HepG2 (cell line): ENCODE results near the gene HCRTR1. TPM values are rescaled to one million over a fixed set of nuclear protein-coding genes. Genes with fewer than 3 reads are reported as not detected.
A peak's percentile ranks its signal among the peaks of the same experiment; 100 is the strongest.

Experiments used
- DPF2 ChIP-seq: sonication (generic); formaldehyde crosslinking; IDR thresholded peaks from 2 replicates; pipeline ENCODE4 v1.4.0; 2020; ENCODE audit warnings: mild to moderate bottlenecking, low read depth, missing genetic modification reagents, borderline replicate concordance
- DRAP1 ChIP-seq: IDR thresholded peaks from 2 replicates; pipeline ENCODE4 v1.6.1; 2016; ENCODE audit warnings: missing genetic modification reagents, missing compliant biosample characterization
- EHMT2 ChIP-seq: fragments of 200-600 bp; sonication (generic); IDR thresholded peaks from 2 replicates; pipeline ENCODE4 v1.7.0; 2017; ENCODE audit warnings: antibody characterized with exemption, low read depth, low read length, borderline replicate concordance
- GPN1 ChIP-seq: sonication (generic); formaldehyde crosslinking; IDR thresholded peaks from 2 replicates; pipeline ENCODE4 v1.5.1; 2020; ENCODE audit warnings: missing genetic modification reagents, borderline replicate concordance
- HOXA3 ChIP-seq: sonication (generic); formaldehyde crosslinking; IDR thresholded peaks from 2 replicates; pipeline ENCODE4 v1.5.0; 2020; ENCODE audit warnings: missing genetic modification reagents
- MAF1 ChIP-seq: sonication (generic); formaldehyde crosslinking; IDR thresholded peaks from 2 replicates; pipeline ENCODE4 v1.5.0; 2020; ENCODE audit warnings: missing genetic modification reagents, borderline replicate concordance
- MED1 ChIP-seq: sonication (generic); formaldehyde crosslinking; IDR thresholded peaks from 2 replicates; pipeline ENCODE4 v1.4.0; 2020; ENCODE audit warnings: missing genetic modification reagents
- PAWR ChIP-seq: sonication (generic); formaldehyde crosslinking; IDR thresholded peaks from 2 replicates; pipeline ENCODE4 v1.4.0; 2020; ENCODE audit warnings: missing genetic modification reagents, mild to moderate bottlenecking, borderline replicate concordance
- SALL2 ChIP-seq: sonication (generic); formaldehyde crosslinking; IDR thresholded peaks from 2 replicates; pipeline ENCODE4 v1.8.1; 2023; ENCODE audit warnings: mild to moderate bottlenecking, missing genetic modification reagents, inconsistent platforms
- TEF ChIP-seq: sonication (generic); formaldehyde crosslinking; IDR thresholded peaks from 2 replicates; pipeline ENCODE4 v1.5.0; 2020; ENCODE audit warnings: missing genetic modification reagents
- ZKSCAN8 ChIP-seq: IDR thresholded peaks from 2 replicates; pipeline ENCODE4 v1.6.1; 2016; ENCODE audit warnings: borderline replicate concordance, missing genetic modification reagents, missing compliant biosample characterization
- ZNF274 ChIP-seq: sonication (generic); formaldehyde crosslinking; IDR thresholded peaks from 2 replicates; pipeline ENCODE4 v1.5.1; 2020; ENCODE audit warnings: mild to moderate bottlenecking, missing genetic modification reagents
- ZNF281 ChIP-seq: sonication (generic); formaldehyde crosslinking; IDR thresholded peaks from 2 replicates; pipeline ENCODE4 v1.4.0; 2020; ENCODE audit warnings: missing genetic modification reagents, borderline replicate concordance
- ZNF747 ChIP-seq: sonication (generic); formaldehyde crosslinking; IDR thresholded peaks from 2 replicates; pipeline ENCODE4 v1.8.1; 2023; ENCODE audit warnings: missing genetic modification reagents, mild to moderate bottlenecking, borderline replicate concordance
- polyA plus RNA-seq, 8 experiments: library from polyadenylated mRNA; depleted of rRNA in 3 of 8; stranded (reverse) in 7 of 8; unstranded in 1 of 8; fragments of >200 nt; fragmentation: Illumina TruSeq in 4 of 8; extraction: Trizol in 4 of 8; gene quantifications; 2 replicates each; pipeline versions ENCODE4 v1.2.1 to v1.2.3, GENCODE V29; 2011 to 2016; ENCODE audit warnings: low read depth in 4 of 8, missing spikeins in 1 of 8, mixed read lengths in 1 of 8; ENCODE audit not compliant: insufficient read depth in 1 of 8
- total RNA-seq, 5 experiments: library from RNA; depleted of rRNA; stranded (reverse); fragments of >200 nt; fragmentation: Illumina TruSeq; extraction: Trizol; gene quantifications; 2 replicates each; pipeline ENCODE4 v1.2.3, GENCODE V29; 2016; ENCODE audit warnings: low read depth in 1 of 5
- TF ChIP-seq, protein P1 (sequence below), 2 experiments: fragments of 450-650 bp in 1 of 2; sonication (generic) in 1 of 2; formaldehyde crosslinking in 1 of 2; IDR thresholded peaks; 2 replicates each; pipeline versions ENCODE4 v1.6.1 to v1.8.0; 2016 to 2022; ENCODE audit warnings: antibody characterized with exemption in 1 of 2, mild to moderate bottlenecking in 1 of 2, missing genetic modification reagents in 1 of 2
- TF ChIP-seq, protein P2 (sequence below): sonication (generic); formaldehyde crosslinking; IDR thresholded peaks from 2 replicates; pipeline ENCODE4 v1.4.0; 2020; ENCODE audit warnings: mild to moderate bottlenecking, low read depth, missing genetic modification reagents

The HCRTR1 gene
- total and polyA plus RNA-seq, 2 of the 13 experiments (the other 11 are each of a cell fraction or from before 2014, with no cell fraction given), result not detected

DNA sequence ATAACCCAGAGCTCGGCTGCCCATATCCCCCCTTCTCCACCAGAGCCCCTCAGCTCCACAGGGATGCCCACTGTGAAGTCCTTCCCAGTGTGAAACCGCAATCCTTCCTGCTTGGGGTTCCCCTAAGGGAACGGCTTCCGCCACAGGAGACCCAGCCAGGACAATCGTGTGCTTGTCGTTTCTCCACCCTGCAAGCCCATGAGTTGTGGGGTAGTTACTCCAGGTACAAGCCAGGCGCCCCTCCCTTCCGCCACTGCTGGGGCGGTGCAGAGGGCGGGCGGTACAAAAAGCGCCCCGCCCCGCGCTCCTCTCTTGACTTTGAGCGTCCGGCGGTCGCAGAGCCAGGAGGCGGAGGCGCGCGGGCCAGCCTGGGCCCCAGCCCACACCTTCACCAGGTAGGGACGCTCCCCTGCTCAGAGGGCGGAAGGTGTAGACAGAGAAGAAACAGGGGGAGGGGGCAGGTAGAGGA, 41.3 kb upstream of the HCRTR1 start, which contains the start of gene TINAGL1 (continued):
- TF ChIP-seq, protein P1, sequence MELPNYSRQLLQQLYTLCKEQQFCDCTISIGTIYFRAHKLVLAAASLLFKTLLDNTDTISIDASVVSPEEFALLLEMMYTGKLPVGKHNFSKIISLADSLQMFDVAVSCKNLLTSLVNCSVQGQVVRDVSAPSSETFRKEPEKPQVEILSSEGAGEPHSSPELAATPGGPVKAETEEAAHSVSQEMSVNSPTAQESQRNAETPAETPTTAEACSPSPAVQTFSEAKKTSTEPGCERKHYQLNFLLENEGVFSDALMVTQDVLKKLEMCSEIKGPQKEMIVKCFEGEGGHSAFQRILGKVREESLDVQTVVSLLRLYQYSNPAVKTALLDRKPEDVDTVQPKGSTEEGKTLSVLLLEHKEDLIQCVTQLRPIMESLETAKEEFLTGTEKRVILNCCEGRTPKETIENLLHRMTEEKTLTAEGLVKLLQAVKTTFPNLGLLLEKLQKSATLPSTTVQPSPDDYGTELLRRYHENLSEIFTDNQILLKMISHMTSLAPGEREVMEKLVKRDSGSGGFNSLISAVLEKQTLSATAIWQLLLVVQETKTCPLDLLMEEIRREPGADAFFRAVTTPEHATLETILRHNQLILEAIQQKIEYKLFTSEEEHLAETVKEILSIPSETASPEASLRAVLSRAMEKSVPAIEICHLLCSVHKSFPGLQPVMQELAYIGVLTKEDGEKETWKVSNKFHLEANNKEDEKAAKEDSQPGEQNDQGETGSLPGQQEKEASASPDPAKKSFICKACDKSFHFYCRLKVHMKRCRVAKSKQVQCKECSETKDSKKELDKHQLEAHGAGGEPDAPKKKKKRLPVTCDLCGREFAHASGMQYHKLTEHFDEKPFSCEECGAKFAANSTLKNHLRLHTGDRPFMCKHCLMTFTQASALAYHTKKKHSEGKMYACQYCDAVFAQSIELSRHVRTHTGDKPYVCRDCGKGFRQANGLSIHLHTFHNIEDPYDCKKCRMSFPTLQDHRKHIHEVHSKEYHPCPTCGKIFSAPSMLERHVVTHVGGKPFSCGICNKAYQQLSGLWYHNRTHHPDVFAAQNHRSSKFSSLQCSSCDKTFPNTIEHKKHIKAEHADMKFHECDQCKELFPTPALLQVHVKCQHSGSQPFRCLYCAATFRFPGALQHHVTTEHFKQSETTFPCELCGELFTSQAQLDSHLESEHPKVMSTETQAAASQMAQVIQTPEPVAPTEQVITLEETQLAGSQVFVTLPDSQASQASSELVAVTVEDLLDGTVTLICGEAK (IDR thresholded peaks at IDR 0.05), result no peak
- TF ChIP-seq, protein P1 (CRISPR knock-in tag; IDR thresholded peaks at IDR 0.05), result no peak
- TF ChIP-seq HOXA3 (peak; percentile 65; the same call in 1 of the 2 replicates), TEF (CRISPR knock-in tag) (no peak), DPF2 (CRISPR knock-in tag) (no peak), ZNF274 (CRISPR knock-in tag) (no peak), GPN1 (no peak), PAWR (CRISPR knock-in tag) (no peak), SALL2 (CRISPR knock-in tag) (no peak), ZKSCAN8 (CRISPR knock-in tag) (no peak), ZNF747 (no peak), EHMT2 (no peak), MAF1 (CRISPR knock-in tag) (no peak), MED1 (peak; percentile 60; the same call in 1 of the 2 replicates), DRAP1 (peak; percentile 95), ZNF281 (CRISPR knock-in tag) (no peak)
- TF ChIP-seq, protein P2, sequence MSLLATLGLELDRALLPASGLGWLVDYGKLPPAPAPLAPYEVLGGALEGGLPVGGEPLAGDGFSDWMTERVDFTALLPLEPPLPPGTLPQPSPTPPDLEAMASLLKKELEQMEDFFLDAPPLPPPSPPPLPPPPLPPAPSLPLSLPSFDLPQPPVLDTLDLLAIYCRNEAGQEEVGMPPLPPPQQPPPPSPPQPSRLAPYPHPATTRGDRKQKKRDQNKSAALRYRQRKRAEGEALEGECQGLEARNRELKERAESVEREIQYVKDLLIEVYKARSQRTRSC, result no peak
